Uterus (tissue), 2 donors: ENCODE data around the gene MRPL1.
A peak's percentile ranks its signal among the peaks of the same experiment; 100 is the strongest.

Experiments used
- CTCF ChIP-seq, 4 experiments: fragments of 200-600 bp in 2 of 4; fragments of 450-650 bp in 2 of 4; sonication (generic) in 2 of 4; IDR thresholded peaks; one replicate each; pipeline ENCODE4 v1.5.1; 2016 to 2019; ENCODE audit warnings: antibody characterized with exemption in 4 of 4, mild to moderate bottlenecking in 2 of 4, moderate library complexity in 1 of 4
- POLR2A ChIP-seq, 2 donors: fragments of 450-650 bp; IDR thresholded peaks; one replicate each; pipeline ENCODE4 v1.6.1; 2016; ENCODE audit warnings: antibody characterized with exemption in 2 of 2, mild to moderate bottlenecking in 1 of 2, moderate library complexity in 1 of 2

GRCh38 chr4:77994194-77994721 lies 131.6 kb downstream of the MRPL1 start:
- no peak for TF ChIP-seq POLR2A (IDR thresholded peaks at IDR 0.05)
- peak in 3 of 4 experiments; percentile 26 to 38 (median 31) for TF ChIP-seq CTCF (IDR thresholded peaks at IDR 0.05)
